MCF 10A (cell line): ENCODE results near the gene ANGEL1. TPM values are rescaled to one million over a fixed set of nuclear protein-coding genes. Genes with fewer than 3 reads are reported as not detected.

Source experiments
- BruUV-seq: library from RNA; stranded (reverse); fragments of 400-500 nt; replicated peaks from 2 replicates; lab custom pipeline; 2021; lab: Mats Ljungman, UMichigan
- CTCF ChIA-PET: fragments of 300-600 bp; sonication (Branson Sonifier 250); formaldehyde crosslinking; extraction: SDS; loops from one replicate; lab custom pipeline; 2021; ENCODE audit warnings: antibody characterized with exemption, inconsistent platforms; lab: Yijun Ruan, JAX
- POLR2A ChIA-PET: fragments of 300-600, 350-650 bp; sonication (Branson Sonifier 250); formaldehyde crosslinking; extraction: SDS; loops from one replicate; lab custom pipeline; 2020; ENCODE audit warnings: antibody characterized with exemption, inconsistent platforms; lab: Yijun Ruan, JAX
- DNase-seq: peaks from one replicate; pipeline ENCODE4 v3.0.0-alpha.2; 2018; ENCODE audit not compliant: unreplicated experiment
- H3K27ac Mint-ChIP-seq: one replicate; pipeline ENCODE4 v1.8.0; 2022; ENCODE audit warnings: mild to moderate bottlenecking, low read depth, mixed read lengths; ENCODE audit not compliant: unreplicated experiment
- H3K27me3 Mint-ChIP-seq: one replicate; pipeline ENCODE4 v1.8.0; 2022; ENCODE audit warnings: mixed read lengths; ENCODE audit not compliant: insufficient read depth, unreplicated experiment
- H3K36me3 Mint-ChIP-seq: one replicate; pipeline ENCODE4 v1.8.0; 2022; ENCODE audit warnings: mild to moderate bottlenecking, moderate library complexity, mixed read lengths; ENCODE audit not compliant: insufficient read depth, unreplicated experiment
- H3K4me1 Mint-ChIP-seq: one replicate; pipeline ENCODE4 v1.8.0; 2022; ENCODE audit warnings: mixed read lengths; ENCODE audit not compliant: insufficient read depth, unreplicated experiment
- H3K4me3 Mint-ChIP-seq: one replicate; pipeline ENCODE4 v1.8.0; 2022; ENCODE audit warnings: mild to moderate bottlenecking, moderate library complexity, mixed read lengths; ENCODE audit not compliant: unreplicated experiment
- H3K9me3 Mint-ChIP-seq: one replicate; pipeline ENCODE4 v1.8.0; 2022; ENCODE audit warnings: mixed read lengths; ENCODE audit not compliant: unreplicated experiment
- intact Hi-C: fragments of 100-400 bp; cut with micrococcal nuclease; formaldehyde crosslinking; loops from 2 replicates; pipeline ENCODE4 v1.14.1; 2022
- total RNA-seq: library from RNA; stranded (reverse); gene quantifications from 2 replicates; pipeline ENCODE4 v1.2.3, GENCODE V29; 2022
- TF ChIP-seq, protein P1 (sequence below): fragments of 200-600 bp; IDR thresholded peaks from one replicate; pipeline ENCODE4 v1.8.0; 2022; ENCODE audit warnings: antibody characterized with exemption, mild to moderate bottlenecking; ENCODE audit not compliant: unreplicated experiment

The ANGEL1 gene
- total RNA-seq, 1 experiment from 2014 or later: 21.3 TPM

DNA sequence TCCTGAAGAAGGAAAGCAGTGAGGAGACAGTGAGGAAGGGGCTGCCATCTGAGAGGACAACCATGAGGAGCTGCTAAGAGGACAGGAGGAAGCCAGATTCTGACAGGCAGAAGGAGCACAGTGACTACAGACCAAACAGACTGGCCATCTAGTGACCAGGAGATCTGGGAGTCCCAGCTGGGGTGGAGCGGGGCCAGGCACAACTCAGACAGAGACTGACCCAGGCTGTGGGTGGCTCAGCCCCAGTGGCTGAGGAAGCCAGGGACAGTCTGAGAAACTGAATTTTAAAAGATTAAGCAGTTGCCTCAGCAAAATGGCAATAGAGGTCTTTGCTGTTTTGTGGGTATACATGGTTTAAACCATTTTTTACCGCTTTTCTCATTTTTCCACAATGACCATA lies 42.4 kb upstream of the ANGEL1 start:
- CTCF ChIA-PET: interaction anchor here (1.0 to 1.2 kb wide), 2 partner anchors 18 to 21 kb away, joined by 3 to 4 read pairs; no protein-coding TSS in a partner anchor
- TF ChIP-seq, protein P1, sequence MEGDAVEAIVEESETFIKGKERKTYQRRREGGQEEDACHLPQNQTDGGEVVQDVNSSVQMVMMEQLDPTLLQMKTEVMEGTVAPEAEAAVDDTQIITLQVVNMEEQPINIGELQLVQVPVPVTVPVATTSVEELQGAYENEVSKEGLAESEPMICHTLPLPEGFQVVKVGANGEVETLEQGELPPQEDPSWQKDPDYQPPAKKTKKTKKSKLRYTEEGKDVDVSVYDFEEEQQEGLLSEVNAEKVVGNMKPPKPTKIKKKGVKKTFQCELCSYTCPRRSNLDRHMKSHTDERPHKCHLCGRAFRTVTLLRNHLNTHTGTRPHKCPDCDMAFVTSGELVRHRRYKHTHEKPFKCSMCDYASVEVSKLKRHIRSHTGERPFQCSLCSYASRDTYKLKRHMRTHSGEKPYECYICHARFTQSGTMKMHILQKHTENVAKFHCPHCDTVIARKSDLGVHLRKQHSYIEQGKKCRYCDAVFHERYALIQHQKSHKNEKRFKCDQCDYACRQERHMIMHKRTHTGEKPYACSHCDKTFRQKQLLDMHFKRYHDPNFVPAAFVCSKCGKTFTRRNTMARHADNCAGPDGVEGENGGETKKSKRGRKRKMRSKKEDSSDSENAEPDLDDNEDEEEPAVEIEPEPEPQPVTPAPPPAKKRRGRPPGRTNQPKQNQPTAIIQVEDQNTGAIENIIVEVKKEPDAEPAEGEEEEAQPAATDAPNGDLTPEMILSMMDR: no peak
- Mint-ChIP-seq H3K36me3 (no peaks in the 10 kb centered on the region), H3K27me3 (peaks cover 53% of the 10 kb centered on the region), H3K4me3 (no peak overlapping the region), H3K9me3 (peaks cover 5% of the 10 kb centered on the region), H3K27ac (no peak overlapping the region), H3K4me1 (no peaks in the 10 kb centered on the region)
- intact Hi-C loops: no loop called here
- POLR2A ChIA-PET: no interaction called here
- no TSS peak for BruUV-seq
- no peak for DNase-seq

DNA sequence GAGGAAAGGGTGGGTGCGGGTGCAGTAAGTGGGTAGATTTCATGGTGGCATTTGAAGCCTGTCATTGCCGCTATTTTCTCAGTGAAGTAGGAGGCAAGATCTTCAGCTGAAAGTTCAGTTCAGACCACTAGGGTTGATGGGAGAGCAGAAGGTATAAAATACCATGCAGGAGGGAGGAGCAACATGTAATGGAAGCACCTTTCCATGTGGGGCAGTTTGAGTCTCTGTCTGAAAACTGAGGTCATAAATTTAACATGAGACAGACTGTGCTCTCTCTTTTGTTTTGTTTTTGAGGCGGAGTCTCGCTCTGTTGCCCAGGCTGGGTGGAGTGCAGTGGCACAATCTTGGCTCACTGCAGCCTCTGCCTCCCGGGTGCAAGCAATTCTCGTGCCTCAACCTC lies 36.2 kb upstream of the ANGEL1 start:
- no peak overlapping the region for H3K27ac Mint-ChIP-seq
- no peaks in the 10 kb centered on the region for H3K36me3 Mint-ChIP-seq
- peaks cover 12% of the 10 kb centered on the region for H3K27me3 Mint-ChIP-seq
- intact Hi-C loops: no loop called here
- ChIA-PET CTCF (no interaction called here), POLR2A (no interaction called here)
- peaks cover 6% of the 10 kb centered on the region for H3K4me1 Mint-ChIP-seq
- TF ChIP-seq, protein P1: no peak
- no peak for DNase-seq
- H3K4me3 Mint-ChIP-seq: no peak overlapping the region
- BruUV-seq: no TSS peak
- H3K9me3 Mint-ChIP-seq: no peaks in the 10 kb centered on the region

DNA sequence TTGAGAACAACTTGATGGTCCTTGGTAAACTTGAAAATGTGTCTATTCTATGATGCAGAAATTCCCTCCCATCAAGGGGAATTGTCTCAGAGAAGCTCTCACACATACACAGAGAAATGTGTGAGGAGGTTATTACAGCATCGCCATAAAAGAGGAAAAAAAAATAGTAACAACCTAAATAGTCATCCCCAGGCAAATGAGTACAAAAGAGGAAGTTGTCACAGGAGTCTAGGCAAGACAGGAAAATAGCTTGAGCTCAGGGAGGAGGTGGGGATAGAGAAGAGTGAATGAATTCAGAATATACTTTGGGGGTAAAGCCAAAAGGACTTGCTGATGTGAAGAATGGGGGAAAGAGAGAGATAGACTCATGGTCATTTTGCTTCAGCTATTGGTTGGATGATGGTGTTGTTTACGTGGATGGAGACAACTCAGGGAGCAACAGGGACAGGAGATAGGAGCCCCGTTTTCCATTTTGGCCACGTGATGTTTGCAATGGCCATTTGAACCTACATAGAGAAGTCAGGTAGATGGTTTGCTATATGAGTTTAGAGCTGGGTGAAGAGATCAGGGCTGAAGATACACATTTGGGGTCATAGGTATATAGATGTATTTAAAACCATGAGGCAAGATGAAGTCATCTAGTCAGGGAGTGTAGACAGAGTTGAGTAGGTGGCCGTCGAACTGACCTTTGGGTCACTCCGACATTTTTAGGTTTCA lies 33.8 kb upstream of the ANGEL1 start:
- POLR2A ChIA-PET: interaction anchor here (0.5 to 0.6 kb wide), 2 partner anchors 29 to 127 kb away, joined by 3 read pairs; no protein-coding TSS in a partner anchor
- no peak for DNase-seq
- Mint-ChIP-seq H3K27me3 (no peaks in the 10 kb centered on the region), H3K4me1 (peaks cover 6% of the 10 kb centered on the region), H3K4me3 (no peak overlapping the region), H3K9me3 (no peaks in the 10 kb centered on the region), H3K27ac (no peak overlapping the region), H3K36me3 (no peaks in the 10 kb centered on the region)
- intact Hi-C loops: no loop called here
- CTCF ChIA-PET: interaction anchor here (0.6 to 1.3 kb wide), 4 partner anchors 26 to 63 kb away, joined by 3 to 5 read pairs (median 3); no protein-coding TSS in a partner anchor
- no TSS peak for BruUV-seq
- TF ChIP-seq, protein P1: no peak

DNA sequence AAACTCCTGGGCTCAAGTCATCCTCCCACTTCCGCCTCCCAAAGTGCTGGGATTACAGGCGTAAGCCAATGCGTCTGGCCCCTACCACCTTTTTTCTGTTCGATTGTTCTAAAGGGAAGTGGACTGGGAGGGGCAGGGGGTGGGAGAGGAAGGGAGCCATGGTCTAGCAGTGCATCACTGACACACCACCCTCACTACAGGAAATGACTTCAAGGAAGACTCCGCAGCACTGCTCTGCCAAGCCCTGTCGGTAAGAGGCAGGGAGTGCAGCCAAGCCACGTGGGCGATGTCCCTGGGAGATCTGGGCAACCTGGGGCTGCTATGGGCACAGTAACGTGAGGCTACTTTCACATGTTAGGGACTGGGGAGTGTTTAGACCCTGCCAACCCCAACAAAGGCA lies 31.5 kb upstream of the ANGEL1 start:
- H3K27ac Mint-ChIP-seq: no peak overlapping the region
- TF ChIP-seq, protein P1: no peak
- no peaks in the 10 kb centered on the region for H3K9me3 Mint-ChIP-seq
- peaks cover 6% of the 10 kb centered on the region for H3K4me1 Mint-ChIP-seq
- peak; percentile 57 for DNase-seq
- no peak overlapping the region for H3K4me3 Mint-ChIP-seq
- ChIA-PET POLR2A (no interaction called here), CTCF (interaction anchor here (0.7 to 1.1 kb wide), 2 partner anchors 11 to 73 kb away, joined by 3 to 4 read pairs; no protein-coding TSS in a partner anchor)
- no TSS peak for BruUV-seq
- H3K36me3 Mint-ChIP-seq: no peaks in the 10 kb centered on the region
- intact Hi-C loops: no loop called here
- peaks cover 15% of the 10 kb centered on the region for H3K27me3 Mint-ChIP-seq
